Parathyroid adenoma (tissue), 2 donors: Measurements from ENCODE around the gene HAPLN3.

Experiments
- H2AFZ ChIP-seq: fragments of 300-600 bp; sonication (generic); one replicate; pipeline ENCODE4 v1.7.0; 2017; ENCODE audit warnings: antibody characterized with exemption, mild to moderate bottlenecking
- H3K27ac ChIP-seq: fragments of 300-600 bp; sonication (generic); one replicate; pipeline ENCODE4 v1.7.0; 2017
- H3K27me3 ChIP-seq: fragments of 300-600 bp; sonication (generic); one replicate; pipeline ENCODE4 v1.7.0; 2017; ENCODE audit warnings: low read length; ENCODE audit not compliant: control insufficient read depth, insufficient read depth
- H3K36me3 ChIP-seq: fragments of 300-600 bp; sonication (generic); one replicate; pipeline ENCODE4 v1.7.0; 2017; ENCODE audit warnings: low read length; ENCODE audit not compliant: control insufficient read depth, insufficient read depth
- H3K4me1 ChIP-seq: fragments of 300-600 bp; sonication (generic); one replicate; pipeline ENCODE4 v1.7.0; 2017; ENCODE audit warnings: control low read depth
- H3K4me2 ChIP-seq: fragments of 300-600 bp; sonication (generic); one replicate; pipeline ENCODE4 v1.7.0; 2017; ENCODE audit warnings: low read length
- H3K4me3 ChIP-seq: fragments of 300-600 bp; sonication (generic); one replicate; pipeline ENCODE4 v1.7.0; 2017; ENCODE audit warnings: low read depth, low read length
- H3K79me2 ChIP-seq: fragments of 300-600 bp; sonication (generic); one replicate; pipeline ENCODE4 v1.7.0; 2017; ENCODE audit warnings: control low read depth
- H3K9ac ChIP-seq: fragments of 300-600 bp; sonication (generic); one replicate; pipeline ENCODE4 v1.7.0; 2017; ENCODE audit warnings: mild to moderate bottlenecking
- H3K9me3 ChIP-seq: fragments of 300-600 bp; sonication (generic); one replicate; pipeline ENCODE4 v1.7.0; 2017; ENCODE audit warnings: low read length; ENCODE audit not compliant: control insufficient read depth
- CTCF ChIP-seq: fragments of 300-600 bp; sonication (generic); IDR thresholded peaks from one replicate; pipeline ENCODE4 v1.7.0; 2017; ENCODE audit warnings: antibody characterized with exemption, mild to moderate bottlenecking
- donor health status: primary hyperparathyroidism.

The HAPLN3 gene

GRCh38 chr15:88882785-88883184 is 12.6 kb downstream of the HAPLN3 start:
- Histone ChIP-seq H2AFZ (no peak overlapping the region), H3K27me3 (no peaks in the 10 kb centered on the region), H3K9ac (no peak overlapping the region), H3K4me3 (no peak overlapping the region), H3K79me2 (no peaks in the 10 kb centered on the region), H3K27ac (no peak overlapping the region), H3K4me2 (no peak overlapping the region), H3K9me3 (no peaks in the 10 kb centered on the region), H3K36me3 (no peaks in the 10 kb centered on the region), H3K4me1 (no peaks in the 10 kb centered on the region)
- no peak for TF ChIP-seq CTCF

- no peak overlapping the region for H3K9ac ChIP-seq
- no peaks in the 10 kb centered on the region for H3K9me3 ChIP-seq
- no peaks in the 10 kb centered on the region for H3K36me3 ChIP-seq
- no peak overlapping the region for H3K27ac ChIP-seq
- no peaks in the 10 kb centered on the region for H3K27me3 ChIP-seq
- H3K4me1 ChIP-seq: no peaks in the 10 kb centered on the region
- H3K4me3 ChIP-seq: no peak overlapping the region
- H3K79me2 ChIP-seq: no peaks in the 10 kb centered on the region
- no peak overlapping the region for H2AFZ ChIP-seq
- no peak for TF ChIP-seq CTCF
- no peak overlapping the region for H3K4me2 ChIP-seq
These were observed 13.6 kb downstream of the HAPLN3 start for GRCh38 chr15:88881775-88882174.

- Histone ChIP-seq H3K36me3 (no peaks in the 10 kb centered on the region), H3K27me3 (no peaks in the 10 kb centered on the region), H3K4me2 (no peak overlapping the region), H3K79me2 (no peaks in the 10 kb centered on the region), H3K27ac (no peak overlapping the region), H3K9ac (no peak overlapping the region), H2AFZ (no peak overlapping the region), H3K4me3 (no peak overlapping the region), H3K9me3 (no peaks in the 10 kb centered on the region), H3K4me1 (no peaks in the 10 kb centered on the region)
- no peak for TF ChIP-seq CTCF
These were observed 14.2 kb downstream of the HAPLN3 start for GRCh38 chr15:88880944-88881740.

- no peak for TF ChIP-seq CTCF
- H3K9ac ChIP-seq: no peak overlapping the region
- H3K4me2 ChIP-seq: no peak overlapping the region
- H3K4me1 ChIP-seq: no peaks in the 10 kb centered on the region
- H3K79me2 ChIP-seq: no peaks in the 10 kb centered on the region
- H3K4me3 ChIP-seq: no peak overlapping the region
- no peaks in the 10 kb centered on the region for H3K27me3 ChIP-seq
- H2AFZ ChIP-seq: no peak overlapping the region
- H3K27ac ChIP-seq: no peak overlapping the region
- no peaks in the 10 kb centered on the region for H3K9me3 ChIP-seq
- no peaks in the 10 kb centered on the region for H3K36me3 ChIP-seq
These were observed 16.6 kb downstream of the HAPLN3 start for GRCh38 chr15:88878720-88879184.

GRCh38 chr15:88877906-88878305 is 17.4 kb downstream of the HAPLN3 start:
- Histone ChIP-seq H3K36me3 (no peaks in the 10 kb centered on the region), H3K79me2 (no peaks in the 10 kb centered on the region), H3K27me3 (no peaks in the 10 kb centered on the region), H3K9me3 (no peaks in the 10 kb centered on the region), H3K4me1 (no peaks in the 10 kb centered on the region), H3K9ac (no peak overlapping the region), H3K4me3 (no peak overlapping the region), H2AFZ (no peak overlapping the region), H3K4me2 (no peak overlapping the region), H3K27ac (no peak overlapping the region)
- TF ChIP-seq CTCF: no peak
